ENCODE data around the gene CIITA. TPM values are rescaled to one million over a fixed set of nuclear protein-coding genes. Genes with fewer than 3 reads are reported as not detected.

The CIITA gene
- total and polyA plus RNA-seq, 9 of the 15 experiments (the other 6 are each of a cell fraction or from before 2014, with no cell fraction given), result 0.01 to 0.20 (median 0.11) TPM; not detected in 4

DNA sequence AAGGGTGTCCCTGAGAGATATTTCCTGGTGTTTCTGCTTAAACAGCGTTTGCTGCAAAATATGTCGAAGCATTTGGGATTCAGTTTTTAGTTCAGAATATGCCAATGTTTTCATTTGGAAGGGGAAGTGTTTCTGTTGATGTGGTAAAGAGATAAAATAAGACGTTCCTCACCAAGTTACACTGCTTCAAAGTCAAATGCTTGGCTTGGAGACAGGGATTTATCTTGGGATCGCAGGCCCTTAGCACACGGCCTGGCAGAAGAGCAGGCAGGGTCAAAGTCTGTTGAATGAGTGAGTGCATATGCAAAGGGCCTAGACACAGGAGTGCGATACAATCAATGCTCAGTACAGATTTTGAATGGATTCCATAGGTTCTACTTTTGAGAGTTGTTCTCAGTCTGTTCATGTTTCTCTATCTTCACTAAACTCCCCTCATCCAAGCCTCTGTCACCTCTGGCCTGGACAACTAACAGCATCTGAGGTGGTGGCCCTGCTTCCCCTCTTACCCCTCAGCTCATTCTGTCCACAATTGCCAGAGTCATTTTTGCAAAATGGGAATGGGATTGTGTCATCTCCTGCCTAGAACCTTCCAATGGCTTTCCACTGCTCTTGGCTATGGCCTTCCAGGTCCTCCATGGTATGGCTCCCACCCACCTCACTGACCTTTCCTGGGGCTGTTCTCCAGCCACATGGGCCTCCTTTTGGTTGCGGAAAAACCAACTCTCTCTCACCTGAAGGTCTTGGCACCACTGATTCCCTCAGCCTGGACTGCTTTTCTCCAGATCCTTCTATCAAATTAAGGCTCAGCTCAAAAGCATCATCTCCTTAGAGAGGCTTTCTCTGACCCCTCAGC lies 62.0 kb downstream of the CIITA start (continued):
- TF ChIP-seq TEAD4 (IDR thresholded peaks at IDR 0.05; ENCODE audit: low read length) (peak; percentile 49; the same call in 1 of the 2 replicates), TEAD4 (CRISPR knock-in tag; IDR thresholded peaks at IDR 0.05; ENCODE audit: borderline replicate concordance) (no peak), ATF7 (IDR thresholded peaks at IDR 0.05) (0 out of 2 replicates have a peak, but pooled peaks have one; percentile 25), FOXA3 (CRISPR knock-in tag; conservative IDR thresholded peaks at IDR 0.05 in 1 of 2, IDR thresholded peaks at IDR 0.05 in 1 of 2) (no peak), ZNF79 (CRISPR knock-in tag; IDR thresholded peaks at IDR 0.05; ENCODE audit: low read depth) (no peak), ARID1B (IDR thresholded peaks at IDR 0.05) (peak; percentile 62), ETV5 (CRISPR knock-in tag; IDR thresholded peaks at IDR 0.05; ENCODE audit: low read depth) (no peak)

DNA sequence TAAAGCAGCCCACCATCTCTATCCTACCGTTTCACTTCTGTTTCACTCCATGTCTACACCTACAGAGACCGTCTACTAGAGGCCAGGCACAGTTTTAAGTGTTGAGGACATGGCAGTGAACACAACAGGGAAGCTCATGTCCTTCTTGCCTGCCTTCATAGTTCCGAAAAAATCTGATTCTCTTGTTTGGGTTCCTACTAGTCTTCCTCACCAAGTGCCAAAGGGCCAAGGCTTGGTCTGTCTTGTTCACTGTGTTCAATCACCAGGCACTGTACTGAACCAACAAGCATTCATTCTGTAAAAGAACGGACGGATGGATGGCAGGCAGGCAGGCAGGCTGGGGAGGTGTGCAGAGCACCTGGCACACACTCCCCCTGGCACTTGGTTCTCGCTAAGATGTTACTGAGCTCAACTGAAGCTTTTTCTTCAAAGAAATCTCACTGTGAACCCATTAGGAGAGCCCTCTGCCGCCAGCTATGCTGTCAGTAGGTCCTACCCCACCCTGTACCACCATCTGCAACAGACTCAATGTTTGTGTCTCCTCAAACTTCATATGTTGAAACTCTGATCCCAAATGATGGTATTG lies 62.7 kb downstream of the CIITA start:
- BruUV-seq (replicated peaks), result no TSS peak
- Histone ChIP-seq H3K9me1 (ENCODE audit: control insufficient read depth, insufficient read depth, low read length) (peaks cover 16% of the 10 kb centered on the region), H3K27me3 (ENCODE audit: control insufficient read depth in 2 of 2, insufficient read depth in 2 of 2, low read length in 2 of 2) (no peaks in the 10 kb centered on the region), H3K9me3 (replicated peaks; ENCODE audit: control insufficient read depth, insufficient read depth, low read depth, low read length) (no peaks in the 10 kb centered on the region), H3K4me1 (replicated peaks in 1 of 2; ENCODE audit: control insufficient read depth in 2 of 2, insufficient read depth in 2 of 2, low read length in 2 of 2) (peaks cover 31 to 52% of the 10 kb centered on the region in 2 experiments), H3K4me2 (ENCODE audit: insufficient read depth, low read length) (peak overlapping the region; percentile 87), H3K4me3 (no peak overlapping the region), H2AFZ (ENCODE audit: low read depth, low read length) (no peak overlapping the region), H4K20me1 (replicated peaks; ENCODE audit: control insufficient read depth, insufficient read depth, low read length) (peaks cover 47% of the 10 kb centered on the region), H3K79me2 (ENCODE audit: control insufficient read depth, insufficient read depth, low read length) (peaks cover 63% of the 10 kb centered on the region), H3K27ac (ENCODE audit: extremely low read depth, low read depth, low read length) (no peak overlapping the region), H3K36me3 (ENCODE audit: control insufficient read depth, insufficient read depth, low read length) (peaks cover 37% of the 10 kb centered on the region; the same call in 2 of the 3 replicates), H3K9ac (ENCODE audit: insufficient read depth in 1 of 2, low read depth in 2 of 2, low read length in 2 of 2) (peak overlapping the region in 1 of 2 experiments; percentile 89; a peak in 1 of 4 replicates)
- intact Hi-C loops (cut with micrococcal nuclease), result no loop called here
- DNase-seq (ENCODE audit: extremely low read depth in 1 of 4, low spot score in 3 of 4) (no peak), FAIRE-seq (no peak), ATAC-seq (no peak)
- 80% methylated on average over 7 of the region's 7 CpGs for WGBS (ENCODE audit: insufficient coverage, low coverage, missing lambda C conversion rate)
- ChIA-PET CTCF (ENCODE audit: low intra/inter-chr PET ratio) (no interaction called here), POLR2A (no interaction called here)
- in situ Hi-C loops (cut with MboI), result loop anchor here (10.0 kb wide), 1 partner anchor 685 kb away; no protein-coding TSS in a partner anchor
- TF ChIP-seq PHF20 (IDR thresholded peaks at IDR 0.05; ENCODE audit: partially characterized antibody) (no peak), TBP (optimal IDR thresholded peaks at IDR 0.05; ENCODE audit: low read depth, low read length) (no peak), NFXL1 (CRISPR knock-in tag; IDR thresholded peaks at IDR 0.05) (no peak), BRCA1 (IDR thresholded peaks at IDR 0.05) (no peak), BRCA1 (CRISPR knock-in tag; IDR thresholded peaks at IDR 0.05) (no peak), LCOR (CRISPR knock-in tag; IDR thresholded peaks at IDR 0.05) (no peak), ZBTB11 (CRISPR knock-in tag; IDR thresholded peaks at IDR 0.05) (no peak), KDM1A (IDR thresholded peaks at IDR 0.05) (no peak), HEY1 (CRISPR knock-in tag; IDR thresholded peaks at IDR 0.05; ENCODE audit: borderline replicate concordance) (no peak), FOXK2 (conservative IDR thresholded peaks at IDR 0.05 in 1 of 2, IDR thresholded peaks at IDR 0.05 in 1 of 2; ENCODE audit: low read depth in 2 of 2) (no peak), SMARCA5 (IDR thresholded peaks at IDR 0.05) (no peak), YBX1 (IDR thresholded peaks at IDR 0.05) (no peak)
